ENCODE measurements around the gene TMEM144. TPM values are rescaled to one million over a fixed set of nuclear protein-coding genes. Genes with fewer than 3 reads are reported as not detected.

Gene TMEM144
- total RNA-seq, 1 donor from 2014 or later: 7.6 TPM

- H3K4me1 ChIP-seq (ENCODE audit: insufficient read depth, low read length): peaks cover 9% of the 10 kb centered on the region
- peak overlapping the region; percentile 89 for H3K4me2 ChIP-seq (ENCODE audit: low read length)
- FAIRE-seq (no peak), DNase-seq (ENCODE audit: low read depth) (no peak)
- Mint-ChIP-seq H3K36me3 (ENCODE audit: low read depth, unreplicated experiment) (no peaks in the 10 kb centered on the region), H3K27me3 (ENCODE audit: low read depth, unreplicated experiment) (no peaks in the 10 kb centered on the region), H3K4me1 (ENCODE audit: low read depth, unreplicated experiment) (peaks cover 10% of the 10 kb centered on the region), H3K27ac (ENCODE audit: unreplicated experiment) (no peak overlapping the region), H3K4me3 (ENCODE audit: unreplicated experiment) (peak overlapping the region; percentile 66), H3K9me3 (ENCODE audit: unreplicated experiment) (no peaks in the 10 kb centered on the region)
- H2AFZ ChIP-seq (ENCODE audit: low read depth, low read length): peak overlapping the region; percentile 40
- no peak overlapping the region for H3K27ac ChIP-seq (ENCODE audit: low read depth, low read length)
- H3K36me3 ChIP-seq (ENCODE audit: insufficient read depth, low read length): no peaks in the 10 kb centered on the region
- no peaks in the 10 kb centered on the region for H3K9me3 ChIP-seq (ENCODE audit: insufficient read depth, low read depth, low read length)
- peak overlapping the region; percentile 81 for H3K9ac ChIP-seq (ENCODE audit: low read length)
- H3K27me3 ChIP-seq (ENCODE audit: insufficient read depth, low read length): no peaks in the 10 kb centered on the region
- no peaks in the 10 kb centered on the region for H3K79me2 ChIP-seq (ENCODE audit: insufficient read depth, low read length)
- no peaks in the 10 kb centered on the region for H4K20me1 ChIP-seq (ENCODE audit: insufficient read depth, low read length)
- H3K4me3 ChIP-seq (ENCODE audit: insufficient read depth, low read depth, low read length): peak overlapping the region; percentile 65
- TF ChIP-seq EZH2 (IDR thresholded peaks at IDR 0.05; ENCODE audit: insufficient read depth, low read length): no peak
- TF ChIP-seq, protein P1, sequence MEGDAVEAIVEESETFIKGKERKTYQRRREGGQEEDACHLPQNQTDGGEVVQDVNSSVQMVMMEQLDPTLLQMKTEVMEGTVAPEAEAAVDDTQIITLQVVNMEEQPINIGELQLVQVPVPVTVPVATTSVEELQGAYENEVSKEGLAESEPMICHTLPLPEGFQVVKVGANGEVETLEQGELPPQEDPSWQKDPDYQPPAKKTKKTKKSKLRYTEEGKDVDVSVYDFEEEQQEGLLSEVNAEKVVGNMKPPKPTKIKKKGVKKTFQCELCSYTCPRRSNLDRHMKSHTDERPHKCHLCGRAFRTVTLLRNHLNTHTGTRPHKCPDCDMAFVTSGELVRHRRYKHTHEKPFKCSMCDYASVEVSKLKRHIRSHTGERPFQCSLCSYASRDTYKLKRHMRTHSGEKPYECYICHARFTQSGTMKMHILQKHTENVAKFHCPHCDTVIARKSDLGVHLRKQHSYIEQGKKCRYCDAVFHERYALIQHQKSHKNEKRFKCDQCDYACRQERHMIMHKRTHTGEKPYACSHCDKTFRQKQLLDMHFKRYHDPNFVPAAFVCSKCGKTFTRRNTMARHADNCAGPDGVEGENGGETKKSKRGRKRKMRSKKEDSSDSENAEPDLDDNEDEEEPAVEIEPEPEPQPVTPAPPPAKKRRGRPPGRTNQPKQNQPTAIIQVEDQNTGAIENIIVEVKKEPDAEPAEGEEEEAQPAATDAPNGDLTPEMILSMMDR (IDR thresholded peaks at IDR 0.05; ENCODE audit: insufficient read depth, low read depth, low read length): no peak
Measured at GRCh38 chr4:158211222-158211621, 936 bp downstream of the TMEM144 start.

- H3K27ac Mint-ChIP-seq (ENCODE audit: unreplicated experiment): no peak overlapping the region
- FAIRE-seq (peak; percentile 47), DNase-seq (ENCODE audit: low read depth) (no peak)
- Histone ChIP-seq H4K20me1 (ENCODE audit: insufficient read depth, low read length) (no peaks in the 10 kb centered on the region), H3K9ac (ENCODE audit: low read length) (no peak overlapping the region), H3K9me3 (ENCODE audit: insufficient read depth, low read depth, low read length) (no peaks in the 10 kb centered on the region), H2AFZ (ENCODE audit: low read depth, low read length) (no peak overlapping the region), H3K27me3 (ENCODE audit: insufficient read depth, low read length) (no peaks in the 10 kb centered on the region), H3K4me3 (ENCODE audit: insufficient read depth, low read depth, low read length) (no peak overlapping the region), H3K4me2 (ENCODE audit: low read length) (no peak overlapping the region), H3K36me3 (ENCODE audit: insufficient read depth, low read length) (no peaks in the 10 kb centered on the region), H3K27ac (ENCODE audit: low read depth, low read length) (no peak overlapping the region), H3K79me2 (ENCODE audit: insufficient read depth, low read length) (no peaks in the 10 kb centered on the region), H3K4me1 (ENCODE audit: insufficient read depth, low read length) (peaks cover 9% of the 10 kb centered on the region)
- H3K27me3 Mint-ChIP-seq (ENCODE audit: low read depth, unreplicated experiment): no peaks in the 10 kb centered on the region
- no peak for TF ChIP-seq EZH2 (IDR thresholded peaks at IDR 0.05; ENCODE audit: insufficient read depth, low read length)
- TF ChIP-seq, protein P1 (IDR thresholded peaks at IDR 0.05; ENCODE audit: insufficient read depth, low read depth, low read length): no peak
- no peak overlapping the region for H3K4me3 Mint-ChIP-seq (ENCODE audit: unreplicated experiment)
- no peaks in the 10 kb centered on the region for H3K9me3 Mint-ChIP-seq (ENCODE audit: unreplicated experiment)
- H3K36me3 Mint-ChIP-seq (ENCODE audit: low read depth, unreplicated experiment): no peaks in the 10 kb centered on the region
- H3K4me1 Mint-ChIP-seq (ENCODE audit: low read depth, unreplicated experiment): peaks cover 10% of the 10 kb centered on the region
Measured at GRCh38 chr4:158213466-158213865, 3.2 kb downstream of the TMEM144 start.

DNA sequence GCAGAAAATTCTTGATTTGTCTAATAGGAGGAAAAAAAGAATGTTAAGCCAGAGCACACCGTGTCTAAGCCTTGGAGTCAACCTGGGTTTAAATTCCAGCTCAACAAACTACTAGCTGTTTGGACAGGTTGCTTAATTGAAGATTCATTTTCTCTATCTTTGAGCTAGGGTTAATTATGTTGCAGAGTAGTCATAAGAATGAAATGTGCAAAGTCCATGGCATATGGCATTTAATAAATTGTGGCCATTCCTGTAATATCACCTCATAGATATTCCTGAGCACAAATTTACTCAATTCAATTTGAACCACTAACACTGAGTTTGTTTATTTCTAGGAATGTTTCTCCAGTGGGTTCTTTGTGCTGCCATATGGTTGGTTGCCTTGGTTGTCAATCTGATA lies 4.6 kb downstream of the TMEM144 start:
- H3K27me3 ChIP-seq (ENCODE audit: insufficient read depth, low read length): no peaks in the 10 kb centered on the region
- Mint-ChIP-seq H3K9me3 (ENCODE audit: unreplicated experiment) (no peaks in the 10 kb centered on the region), H3K27ac (ENCODE audit: unreplicated experiment) (no peak overlapping the region), H3K36me3 (ENCODE audit: low read depth, unreplicated experiment) (no peaks in the 10 kb centered on the region), H3K27me3 (ENCODE audit: low read depth, unreplicated experiment) (no peaks in the 10 kb centered on the region), H3K4me1 (ENCODE audit: low read depth, unreplicated experiment) (peaks cover 10% of the 10 kb centered on the region), H3K4me3 (ENCODE audit: unreplicated experiment) (no peak overlapping the region)
- H3K4me2 ChIP-seq (ENCODE audit: low read length): no peak overlapping the region
- no peaks in the 10 kb centered on the region for H3K36me3 ChIP-seq (ENCODE audit: insufficient read depth, low read length)
- no peak overlapping the region for H3K4me3 ChIP-seq (ENCODE audit: insufficient read depth, low read depth, low read length)
- H3K4me1 ChIP-seq (ENCODE audit: insufficient read depth, low read length): peaks cover 9% of the 10 kb centered on the region
- FAIRE-seq (no peak), DNase-seq (ENCODE audit: low read depth) (no peak)
- H3K9me3 ChIP-seq (ENCODE audit: insufficient read depth, low read depth, low read length): no peaks in the 10 kb centered on the region
- no peaks in the 10 kb centered on the region for H4K20me1 ChIP-seq (ENCODE audit: insufficient read depth, low read length)
- no peak overlapping the region for H3K9ac ChIP-seq (ENCODE audit: low read length)
- no peaks in the 10 kb centered on the region for H3K79me2 ChIP-seq (ENCODE audit: insufficient read depth, low read length)
- no peak overlapping the region for H3K27ac ChIP-seq (ENCODE audit: low read depth, low read length)
- no peak for TF ChIP-seq EZH2 (IDR thresholded peaks at IDR 0.05; ENCODE audit: insufficient read depth, low read length)
- TF ChIP-seq, protein P1 (IDR thresholded peaks at IDR 0.05; ENCODE audit: insufficient read depth, low read depth, low read length): no peak
- no peak overlapping the region for H2AFZ ChIP-seq (ENCODE audit: low read depth, low read length)
